Measurements from ENCODE around the gene SLIRP. TPM values are rescaled to one million over a fixed set of nuclear protein-coding genes. Genes with fewer than 3 reads are reported as not detected.

Gene SLIRP
- total and polyA plus RNA-seq, 7 donors = 152 to 650 (median 387) TPM

DNA sequence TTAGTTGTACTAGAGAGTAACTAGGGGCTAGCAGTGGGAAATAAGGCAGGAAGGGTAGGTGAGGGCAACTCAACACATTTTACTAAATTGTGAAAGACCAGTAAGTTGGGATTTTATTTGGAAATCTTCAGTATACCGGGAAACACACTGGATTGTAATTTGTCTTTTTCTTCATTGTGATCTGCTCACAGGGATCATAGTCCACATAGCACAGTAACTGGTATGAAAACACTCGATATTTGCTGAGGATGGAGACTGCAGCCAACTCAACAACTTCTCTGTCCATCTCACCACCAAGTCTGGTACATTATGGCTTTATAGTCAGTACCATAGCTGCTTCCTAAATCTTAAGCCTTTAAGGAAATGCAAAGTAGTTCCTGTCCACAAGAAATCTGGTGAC, 2.5 kb downstream of the SLIRP start:
- TF ChIP-seq, protein P1, sequence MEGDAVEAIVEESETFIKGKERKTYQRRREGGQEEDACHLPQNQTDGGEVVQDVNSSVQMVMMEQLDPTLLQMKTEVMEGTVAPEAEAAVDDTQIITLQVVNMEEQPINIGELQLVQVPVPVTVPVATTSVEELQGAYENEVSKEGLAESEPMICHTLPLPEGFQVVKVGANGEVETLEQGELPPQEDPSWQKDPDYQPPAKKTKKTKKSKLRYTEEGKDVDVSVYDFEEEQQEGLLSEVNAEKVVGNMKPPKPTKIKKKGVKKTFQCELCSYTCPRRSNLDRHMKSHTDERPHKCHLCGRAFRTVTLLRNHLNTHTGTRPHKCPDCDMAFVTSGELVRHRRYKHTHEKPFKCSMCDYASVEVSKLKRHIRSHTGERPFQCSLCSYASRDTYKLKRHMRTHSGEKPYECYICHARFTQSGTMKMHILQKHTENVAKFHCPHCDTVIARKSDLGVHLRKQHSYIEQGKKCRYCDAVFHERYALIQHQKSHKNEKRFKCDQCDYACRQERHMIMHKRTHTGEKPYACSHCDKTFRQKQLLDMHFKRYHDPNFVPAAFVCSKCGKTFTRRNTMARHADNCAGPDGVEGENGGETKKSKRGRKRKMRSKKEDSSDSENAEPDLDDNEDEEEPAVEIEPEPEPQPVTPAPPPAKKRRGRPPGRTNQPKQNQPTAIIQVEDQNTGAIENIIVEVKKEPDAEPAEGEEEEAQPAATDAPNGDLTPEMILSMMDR (IDR thresholded peaks at IDR 0.05) = no peak
- TF ChIP-seq POLR2AphosphoS5 (IDR thresholded peaks at IDR 0.05) = no peak
- Histone ChIP-seq H3K27me3 (no peaks in the 10 kb centered on the region), H3K4me1 (peaks cover 0 to 37% (median 30%) of the 10 kb centered on the region in 4 donors), H3K36me3 (peaks cover 9 to 48% (median 14%) of the 10 kb centered on the region in 4 donors), H3K4me3 (no peak overlapping the region), H3K27ac (no peak overlapping the region), H3K9me3 (no peaks in the 10 kb centered on the region)
- intact Hi-C loops (cut with DNase I) = no loop called here
- DNase-seq = no peak
- 26 to 83% methylated on average over 2 of the region's 2 CpGs for WGBS, 2 donors

DNA sequence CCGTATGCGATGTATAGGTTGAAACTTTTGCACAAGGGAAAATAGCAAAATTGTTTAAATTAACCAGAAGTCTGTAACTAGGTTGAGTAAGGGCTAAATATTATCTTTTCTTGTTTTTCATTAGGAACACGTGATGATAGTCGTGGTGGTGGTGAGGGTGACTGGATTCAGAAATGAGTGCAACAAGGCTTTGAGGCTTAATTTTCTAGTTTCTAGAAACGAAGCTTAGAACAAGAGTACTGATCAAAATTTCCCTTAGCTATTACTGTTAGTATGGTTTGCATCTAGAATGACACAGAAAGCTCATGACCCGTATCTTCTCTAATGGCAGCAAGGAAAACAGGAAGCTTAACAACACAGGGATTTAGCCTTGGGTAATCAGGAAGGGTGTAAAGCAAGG, 7.0 kb downstream of the SLIRP start:
- intact Hi-C loops (cut with DNase I) = no loop called here
- 89 to 90% methylated on average over 6 of the region's 6 CpGs for WGBS, 2 donors

DNA sequence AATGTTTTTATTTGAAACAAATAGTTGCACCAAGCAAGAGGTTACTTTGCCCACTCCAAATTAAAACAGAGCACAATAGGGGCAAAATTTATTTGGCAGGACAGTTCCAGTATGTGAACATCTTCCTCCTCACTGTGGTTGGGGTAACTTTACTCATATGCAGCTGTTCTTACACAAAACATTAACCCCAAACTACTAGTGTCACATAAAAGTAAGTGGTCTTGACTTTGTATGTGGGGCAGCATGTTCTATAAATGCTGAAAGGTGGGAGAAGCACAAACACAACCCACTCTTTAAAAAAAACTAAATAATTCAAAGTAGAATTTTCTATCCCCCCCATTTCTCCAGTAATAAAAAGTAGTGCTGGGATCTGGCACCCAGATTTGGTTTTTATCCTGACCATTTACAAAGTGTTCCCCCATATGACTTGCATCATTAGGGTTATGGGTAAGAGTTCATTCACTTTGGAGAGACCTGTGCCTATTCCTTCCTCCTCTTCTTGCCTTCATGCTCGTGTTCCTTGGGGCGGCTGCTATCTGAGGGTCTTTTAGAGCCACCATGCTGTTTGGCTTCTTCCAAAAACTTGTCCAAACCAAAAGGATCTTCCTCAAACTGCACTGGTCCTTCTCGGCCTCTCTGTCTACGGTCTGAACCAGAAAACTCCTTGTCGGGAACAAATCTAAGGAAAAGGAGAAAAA, 9.9 kb downstream of the SLIRP start:
- no peak for DNase-seq
- intact Hi-C loops (cut with DNase I) = no loop called here
- Histone ChIP-seq H3K36me3 (peaks cover 17 to 99% (median 29%) of the 10 kb centered on the region in 4 donors), H3K9me3 (no peaks in the 10 kb centered on the region), H3K4me3 (no peak overlapping the region), H3K27me3 (no peaks in the 10 kb centered on the region), H3K27ac (no peak overlapping the region), H3K4me1 (no peaks in the 10 kb centered on the region)
- WGBS, 2 donors = 74 to 83% methylated on average over 5 of the region's 5 CpGs
- no peak for TF ChIP-seq POLR2AphosphoS5 (IDR thresholded peaks at IDR 0.05)
- TF ChIP-seq, protein P1 (IDR thresholded peaks at IDR 0.05) = no peak
- TF ChIP-seq POLR2A (IDR thresholded peaks at IDR 0.05) = no peak
- TF ChIP-seq EP300 (IDR thresholded peaks at IDR 0.05) = no peak

More for the DNA sequence above, 7.0 kb downstream of the SLIRP start:
- Histone ChIP-seq H3K4me1 (peaks cover 0 to 5% (median 2%) of the 10 kb centered on the region in 4 donors), H3K27ac (no peak overlapping the region), H3K9me3 (no peaks in the 10 kb centered on the region), H3K4me3 (no peak overlapping the region), H3K27me3 (no peaks in the 10 kb centered on the region), H3K36me3 (peaks cover 17 to 94% (median 35%) of the 10 kb centered on the region in 4 donors)
- no peak for TF ChIP-seq EP300 (IDR thresholded peaks at IDR 0.05)
- no peak for TF ChIP-seq POLR2AphosphoS5 (IDR thresholded peaks at IDR 0.05)
- TF ChIP-seq, protein P1 (IDR thresholded peaks at IDR 0.05) = no peak
- TF ChIP-seq POLR2A (IDR thresholded peaks at IDR 0.05) = no peak
- DNase-seq = no peak

DNA sequence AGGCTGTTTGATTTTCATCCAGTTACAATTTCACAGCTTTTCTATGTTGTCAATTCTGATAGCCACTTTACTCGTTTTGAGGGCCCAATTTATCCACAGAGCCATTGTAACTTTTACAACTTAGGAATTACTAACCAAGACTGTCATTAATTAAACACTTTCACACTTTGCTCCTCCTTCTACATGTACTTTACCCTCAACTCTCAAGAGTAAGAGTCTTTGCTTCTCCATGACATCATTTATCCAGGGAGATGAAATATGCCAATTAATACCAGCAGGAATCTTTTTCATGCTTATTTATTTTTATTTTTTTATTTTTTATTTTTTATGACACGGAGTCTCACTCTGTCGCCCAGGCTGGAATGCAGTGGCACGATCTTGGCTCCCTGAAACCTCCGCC, 13.5 kb downstream of the SLIRP start:
- H3K4me1 ChIP-seq = no peaks in the 10 kb centered on the region
- intact Hi-C loops (cut with DNase I) = no loop called here
- no peaks in the 10 kb centered on the region for H3K27me3 ChIP-seq
- no peak for TF ChIP-seq EP300 (IDR thresholded peaks at IDR 0.05)
- no peak for TF ChIP-seq POLR2AphosphoS5 (IDR thresholded peaks at IDR 0.05)
- TF ChIP-seq, protein P1 (IDR thresholded peaks at IDR 0.05) = no peak
- no peak for TF ChIP-seq POLR2A (IDR thresholded peaks at IDR 0.05)
- no peak overlapping the region for H3K4me3 ChIP-seq
- no peak overlapping the region for H3K27ac ChIP-seq
- peaks cover 8 to 100% (median 38%) of the 10 kb centered on the region in 4 donors for H3K36me3 ChIP-seq
- DNase-seq = no peak
- WGBS, 2 donors = 85 to 94% methylated on average over 5 of the region's 5 CpGs
- no peaks in the 10 kb centered on the region for H3K9me3 ChIP-seq

DNA sequence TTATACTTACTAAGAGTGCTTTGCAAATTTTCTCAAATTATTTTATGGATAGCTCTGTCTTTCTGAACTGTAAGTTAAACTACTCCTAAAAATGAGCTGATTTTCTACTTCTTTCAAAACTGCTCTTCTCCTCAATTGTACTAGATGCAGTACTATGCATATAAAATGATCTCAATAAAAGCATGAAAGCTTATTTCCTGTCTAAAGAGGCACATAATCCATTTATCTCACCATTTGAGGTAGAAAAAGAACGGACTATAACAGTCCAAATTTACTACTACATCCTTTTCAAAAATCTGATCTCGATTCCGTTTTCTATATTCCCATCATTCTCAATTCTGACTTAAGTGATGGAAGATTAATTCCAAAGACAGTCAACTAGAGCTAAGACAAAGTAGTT, 14.4 kb downstream of the SLIRP start:
- no peak for DNase-seq
- TF ChIP-seq EP300 (IDR thresholded peaks at IDR 0.05) (no peak), POLR2A (IDR thresholded peaks at IDR 0.05) (no peak)
- WGBS, 2 donors = 98 to 99% methylated on average over 3 of the region's 3 CpGs

More for the DNA sequence above, 14.4 kb downstream of the SLIRP start:
- no peak overlapping the region for H3K4me3 ChIP-seq
- intact Hi-C loops (cut with DNase I) = no loop called here
- H3K9me3 ChIP-seq = no peaks in the 10 kb centered on the region
- peaks cover 6 to 100% (median 39%) of the 10 kb centered on the region in 4 donors for H3K36me3 ChIP-seq
- H3K27me3 ChIP-seq = no peaks in the 10 kb centered on the region
- H3K27ac ChIP-seq = no peak overlapping the region
- no peaks in the 10 kb centered on the region for H3K4me1 ChIP-seq
